HG02588 (cell line): ENCODE measurements around the gene SYCE3.

ENCODE experiments used
- ATAC-seq: cut with Tn5 transposase; IDR thresholded peaks from one replicate; pipeline ENCODE4 v1.9.1; 2021; ENCODE audit warnings: mild to moderate bottlenecking, moderate library complexity; ENCODE audit not compliant: unreplicated experiment

Gene SYCE3

GRCh38 chr22:50504369-50505211 is 58.1 kb downstream of the SYCE3 start:
- no peak for ATAC-seq

- no peak for ATAC-seq
Measured at GRCh38 chr22:50503475-50504145, 59.1 kb downstream of the SYCE3 start.

- no peak for ATAC-seq
Measured at GRCh38 chr22:50502628-50503474, 59.9 kb downstream of the SYCE3 start.

- ATAC-seq, result no peak
Measured at GRCh38 chr22:50502096-50502495, 60.6 kb downstream of the SYCE3 start.
